SU-DHL-6 (cell line): ENCODE data around the gene KRT80.

Experiments
- H2AFZ ChIP-seq: fragments of 200-600 bp; sonication (generic); 2 replicates; pipeline ENCODE4 v1.6.1; 2014; ENCODE audit warnings: low read depth, mild to moderate bottlenecking, moderate library complexity, mixed read lengths, antibody characterized with exemption, low read length; ENCODE audit not compliant: severe bottlenecking
- H3F3A ChIP-seq: fragments of 200-600 bp; shearing (Covaris generic); 2 replicates; pipeline ENCODE4 v1.6.0; 2016; ENCODE audit warnings: antibody characterized with exemption, mild to moderate bottlenecking; ENCODE audit not compliant: insufficient read depth
- H3K27ac ChIP-seq: fragments of 200-600 bp; sonication (generic); 2 replicates; pipeline ENCODE4 v1.5.1; 2016; ENCODE audit warnings: low read depth, mild to moderate bottlenecking, low read length, moderate library complexity, mixed read lengths
- H3K27me3 ChIP-seq: fragments of 200-600 bp; sonication (generic), shearing (Covaris generic); 2 replicates; pipeline ENCODE4 v1.6.0; 2014; ENCODE audit warnings: mild to moderate bottlenecking, low read length
- H3K36me3 ChIP-seq: fragments of 200-600 bp; sonication (generic); 2 replicates; pipeline ENCODE4 v1.6.1; 2014; ENCODE audit warnings: mild to moderate bottlenecking, low read length, mixed read lengths
- H3K4me2 ChIP-seq: fragments of 300-600, 200-600 bp; shearing (Covaris generic), sonication (generic); 2 replicates; pipeline ENCODE4 v1.6.0; 2014; ENCODE audit warnings: low read length, low read depth, mild to moderate bottlenecking; ENCODE audit not compliant: poor library complexity, severe bottlenecking
- H3K4me3 ChIP-seq: fragments of 200-600 bp; sonication (generic); 2 replicates; pipeline ENCODE4 v1.5.1; 2014; ENCODE audit warnings: antibody characterized with exemption, low read length, mild to moderate bottlenecking, mixed read lengths; ENCODE audit not compliant: insufficient read depth, poor library complexity, severe bottlenecking
- H3K79me2 ChIP-seq: fragments of 200-600 bp; sonication (generic); 2 replicates; pipeline ENCODE4 v1.6.1; 2014; ENCODE audit warnings: mild to moderate bottlenecking, low read length, moderate library complexity; ENCODE audit not compliant: insufficient read depth
- H3K9ac ChIP-seq: fragments of 200-600 bp; sonication (generic); 2 replicates; pipeline ENCODE4 v1.7.0; 2014; ENCODE audit warnings: mild to moderate bottlenecking, low read length
- H3K9me2 ChIP-seq: fragments of 200-600 bp; sonication (generic); replicated peaks from 2 replicates; pipeline ENCODE4 v1.6.1; 2014; ENCODE audit warnings: low read length; ENCODE audit not compliant: insufficient read depth
- H3K9me3 ChIP-seq: fragments of 200-600 bp; sonication (generic); 2 replicates; pipeline ENCODE4 v1.6.1; 2014; ENCODE audit warnings: low read length, mixed read lengths; ENCODE audit not compliant: insufficient read depth
- H4K20me1 ChIP-seq: fragments of 200-600 bp; sonication (generic); 2 replicates; pipeline ENCODE4 v1.6.1; 2014; ENCODE audit warnings: low read depth, mild to moderate bottlenecking, antibody characterized with exemption, low read length, moderate library complexity, mixed read lengths
- EZH2phosphoT487 ChIP-seq: fragments of 200-600 bp; sonication (generic), shearing (Covaris generic); conservative IDR thresholded peaks from 2 replicates; pipeline ENCODE4 v1.6.1; 2018; ENCODE audit warnings: mild to moderate bottlenecking, antibody characterized with exemption, low read length, moderate library complexity, mixed read lengths
- TF ChIP-seq, protein P1 (sequence below): fragments of 200-600 bp; sonication (generic); IDR thresholded peaks from one replicate; pipeline ENCODE4 v1.5.1; 2017; ENCODE audit warnings: antibody characterized with exemption, mild to moderate bottlenecking, low read length, moderate library complexity; ENCODE audit not compliant: insufficient read depth, poor library complexity, severe bottlenecking

Gene KRT80

DNA sequence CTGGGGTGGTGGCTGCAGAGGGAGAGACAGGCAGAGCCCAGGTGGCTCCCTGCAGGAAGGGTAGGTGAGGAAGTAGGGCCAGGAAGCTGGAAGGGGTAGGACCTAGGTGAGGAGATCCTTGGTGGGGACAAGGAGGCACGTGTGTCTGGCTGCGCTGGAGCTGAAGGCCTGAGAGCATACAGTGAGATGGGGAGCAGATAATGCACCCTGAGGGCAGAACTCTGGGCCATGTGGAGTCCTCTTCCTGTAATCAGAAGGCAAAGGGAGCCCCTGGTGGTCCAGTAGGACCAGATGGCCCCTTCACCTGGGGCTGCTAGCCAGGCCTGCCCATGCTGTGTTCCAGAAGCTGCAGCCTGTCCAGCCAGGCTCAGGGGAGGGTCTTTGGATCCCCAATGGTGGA lies 15.3 kb upstream of the KRT80 start:
- TF ChIP-seq, protein P1, sequence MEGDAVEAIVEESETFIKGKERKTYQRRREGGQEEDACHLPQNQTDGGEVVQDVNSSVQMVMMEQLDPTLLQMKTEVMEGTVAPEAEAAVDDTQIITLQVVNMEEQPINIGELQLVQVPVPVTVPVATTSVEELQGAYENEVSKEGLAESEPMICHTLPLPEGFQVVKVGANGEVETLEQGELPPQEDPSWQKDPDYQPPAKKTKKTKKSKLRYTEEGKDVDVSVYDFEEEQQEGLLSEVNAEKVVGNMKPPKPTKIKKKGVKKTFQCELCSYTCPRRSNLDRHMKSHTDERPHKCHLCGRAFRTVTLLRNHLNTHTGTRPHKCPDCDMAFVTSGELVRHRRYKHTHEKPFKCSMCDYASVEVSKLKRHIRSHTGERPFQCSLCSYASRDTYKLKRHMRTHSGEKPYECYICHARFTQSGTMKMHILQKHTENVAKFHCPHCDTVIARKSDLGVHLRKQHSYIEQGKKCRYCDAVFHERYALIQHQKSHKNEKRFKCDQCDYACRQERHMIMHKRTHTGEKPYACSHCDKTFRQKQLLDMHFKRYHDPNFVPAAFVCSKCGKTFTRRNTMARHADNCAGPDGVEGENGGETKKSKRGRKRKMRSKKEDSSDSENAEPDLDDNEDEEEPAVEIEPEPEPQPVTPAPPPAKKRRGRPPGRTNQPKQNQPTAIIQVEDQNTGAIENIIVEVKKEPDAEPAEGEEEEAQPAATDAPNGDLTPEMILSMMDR: no peak
- TF ChIP-seq EZH2phosphoT487: no peak
- no peak overlapping the region for H3K4me2 ChIP-seq
- H4K20me1 ChIP-seq: no peaks in the 10 kb centered on the region
- H3K79me2 ChIP-seq: no peaks in the 10 kb centered on the region
- H3K4me3 ChIP-seq: no peak overlapping the region
- no peaks in the 10 kb centered on the region for H3K36me3 ChIP-seq
- H3K27ac ChIP-seq: no peak overlapping the region
- H3K9ac ChIP-seq: no peak overlapping the region
- H3K27me3 ChIP-seq: no peaks in the 10 kb centered on the region
- H2AFZ ChIP-seq: no peak overlapping the region
- H3K9me3 ChIP-seq: no peaks in the 10 kb centered on the region
- no peaks in the 10 kb centered on the region for H3K9me2 ChIP-seq
- H3F3A ChIP-seq: no peaks in the 10 kb centered on the region

- TF ChIP-seq, protein P1: no peak
- no peak for TF ChIP-seq EZH2phosphoT487
- no peaks in the 10 kb centered on the region for H3K9me3 ChIP-seq
- H3K36me3 ChIP-seq: no peaks in the 10 kb centered on the region
- no peak overlapping the region for H3K27ac ChIP-seq
- H3K79me2 ChIP-seq: no peaks in the 10 kb centered on the region
- no peak overlapping the region for H3K9ac ChIP-seq
- no peak overlapping the region for H3K4me2 ChIP-seq
- H2AFZ ChIP-seq: no peak overlapping the region
- no peak overlapping the region for H3K4me3 ChIP-seq
- no peaks in the 10 kb centered on the region for H3K27me3 ChIP-seq
- no peaks in the 10 kb centered on the region for H3K9me2 ChIP-seq
- no peaks in the 10 kb centered on the region for H4K20me1 ChIP-seq
- H3F3A ChIP-seq: no peaks in the 10 kb centered on the region
Observed at GRCh38 chr12:52206304-52207040, 14.7 kb upstream of the KRT80 start.

DNA sequence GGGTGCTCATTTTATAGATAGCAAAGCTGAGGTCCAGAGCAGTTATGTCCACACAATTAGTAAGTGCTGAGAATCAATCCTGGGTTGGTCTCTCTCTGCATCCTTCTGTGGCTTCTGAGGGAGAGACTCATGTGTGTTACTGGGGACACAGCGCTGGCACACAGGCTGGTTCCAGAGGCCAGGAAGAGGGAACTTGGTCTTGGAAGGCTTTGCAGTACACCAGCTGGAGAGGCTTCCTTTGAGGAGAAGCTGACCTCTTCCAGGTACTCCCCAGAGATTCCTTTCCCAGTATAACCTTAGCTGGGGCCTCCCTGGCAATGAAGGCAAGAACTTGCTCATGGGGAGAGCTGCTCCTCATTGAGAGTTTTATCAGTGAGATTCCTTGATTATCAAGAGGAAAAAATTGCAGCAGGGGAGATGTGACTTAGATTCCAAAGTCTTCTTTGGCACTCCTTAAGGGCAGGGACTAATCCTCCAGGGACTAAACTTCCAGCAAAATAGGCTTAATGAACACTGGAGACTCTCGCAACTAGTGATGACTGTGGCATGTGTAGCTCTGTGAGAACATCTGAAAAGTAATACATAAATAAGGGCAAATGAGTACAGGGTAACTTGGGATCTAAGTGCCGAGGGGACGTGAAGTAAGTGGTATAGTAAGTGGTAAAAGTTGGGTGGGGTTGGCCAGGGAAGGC lies 13.9 kb upstream of the KRT80 start:
- H2AFZ ChIP-seq: no peak overlapping the region
- no peak overlapping the region for H3K4me2 ChIP-seq
- H3K9ac ChIP-seq: no peak overlapping the region
- H3K36me3 ChIP-seq: no peaks in the 10 kb centered on the region
- H3K9me2 ChIP-seq: no peaks in the 10 kb centered on the region
- TF ChIP-seq EZH2phosphoT487: no peak
- TF ChIP-seq, protein P1: no peak
- H3K27ac ChIP-seq: no peak overlapping the region
- no peaks in the 10 kb centered on the region for H3K9me3 ChIP-seq
- no peaks in the 10 kb centered on the region for H3K79me2 ChIP-seq
- no peaks in the 10 kb centered on the region for H4K20me1 ChIP-seq
- H3F3A ChIP-seq: no peaks in the 10 kb centered on the region
- H3K27me3 ChIP-seq: no peaks in the 10 kb centered on the region
- H3K4me3 ChIP-seq: no peak overlapping the region
